ENCODE results near the gene SAMD11. TPM values are rescaled to one million over a fixed set of nuclear protein-coding genes. Genes with fewer than 3 reads are reported as not detected.
A peak's percentile ranks its signal among the peaks of the same experiment; 100 is the strongest.
"Not testable (repeated sequence)": the region's sequence is repeated elsewhere in the genome, so short reads cannot be mapped to it uniquely, and the experiment has no call there.

The SAMD11 gene
- total RNA-seq, 2 donors from 2014 or later = 5.1 to 7.5 TPM

DNA sequence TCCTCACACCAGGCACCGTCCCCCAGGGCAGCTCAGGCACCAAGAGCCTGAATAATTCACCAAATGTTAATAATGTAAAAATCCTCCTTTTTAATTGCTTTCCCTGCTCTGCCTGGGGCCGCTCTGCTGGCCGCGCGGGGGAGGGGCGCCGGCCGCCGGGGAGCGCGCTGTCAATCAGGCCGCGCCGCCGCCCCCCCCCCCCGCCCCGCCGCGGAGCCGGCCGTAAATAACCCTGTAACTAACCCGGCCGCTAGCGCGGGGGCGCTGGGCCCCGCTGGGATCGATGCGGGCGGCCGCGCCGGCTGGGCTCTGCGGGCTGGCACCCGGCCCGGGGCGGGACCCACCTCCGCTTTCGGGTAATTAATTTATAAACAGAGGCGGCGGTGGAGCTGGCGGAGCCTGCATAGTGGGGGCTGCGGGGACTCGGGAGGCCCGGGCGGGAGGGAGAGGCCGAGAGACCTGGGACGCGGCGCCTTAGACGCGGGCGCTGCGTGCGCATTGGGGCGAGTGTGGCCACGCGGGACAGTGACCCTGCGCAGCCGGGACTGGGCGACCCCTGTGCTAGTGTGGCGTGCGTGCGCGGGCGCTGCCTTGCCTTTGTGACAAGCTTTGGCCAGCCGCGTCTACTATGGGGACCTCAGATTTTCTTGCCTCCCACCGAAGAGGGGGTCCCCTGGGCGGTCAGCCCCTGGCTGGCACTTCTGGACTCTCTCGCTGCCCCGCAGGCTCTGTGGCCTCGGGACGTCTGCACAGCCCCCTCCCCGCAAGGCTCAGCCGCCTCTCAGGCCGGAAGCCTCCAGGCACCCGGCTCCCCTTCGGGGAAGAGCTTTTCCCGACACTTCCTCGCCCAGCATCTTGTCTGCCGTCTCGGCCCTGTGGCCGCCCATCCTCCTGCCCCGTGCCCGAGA, 16.6 kb downstream of the SAMD11 start:
- intact Hi-C loops (cut with DNase I) = no loop called here
- peak; percentile 76 for DNase-seq
- peak; percentile 14 to 53 for ATAC-seq

DNA sequence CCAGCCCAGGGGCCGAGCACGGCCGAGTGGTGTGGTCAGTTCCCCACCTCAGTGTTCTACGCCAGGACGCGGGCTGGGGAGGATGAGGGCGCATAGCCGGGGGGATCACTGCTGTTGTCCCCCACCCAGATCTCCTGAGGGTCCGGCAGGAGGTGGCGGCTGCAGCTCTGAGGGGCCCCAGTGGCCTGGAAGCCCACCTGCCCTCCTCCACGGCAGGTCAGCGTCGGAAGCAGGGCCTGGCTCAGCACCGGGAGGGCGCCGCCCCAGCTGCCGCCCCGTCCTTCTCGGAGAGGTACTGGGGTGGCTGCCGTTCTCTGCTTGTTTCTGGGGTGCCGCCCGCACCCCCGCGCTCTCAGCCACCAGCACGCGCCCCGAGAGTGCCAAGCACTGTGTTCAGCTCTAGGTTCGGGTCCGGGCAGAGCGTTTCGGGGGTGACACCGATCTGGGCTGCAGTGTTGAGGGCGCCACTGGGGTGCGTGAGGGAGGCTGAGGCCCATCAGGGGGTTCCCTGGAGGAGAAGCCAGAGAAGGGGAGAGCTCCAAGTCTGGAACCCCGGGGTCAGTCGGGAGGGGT, 17.4 kb downstream of the SAMD11 start:
- DNase-seq = no peak
- intact Hi-C loops (cut with DNase I) = no loop called here
- no peak for ATAC-seq

DNA sequence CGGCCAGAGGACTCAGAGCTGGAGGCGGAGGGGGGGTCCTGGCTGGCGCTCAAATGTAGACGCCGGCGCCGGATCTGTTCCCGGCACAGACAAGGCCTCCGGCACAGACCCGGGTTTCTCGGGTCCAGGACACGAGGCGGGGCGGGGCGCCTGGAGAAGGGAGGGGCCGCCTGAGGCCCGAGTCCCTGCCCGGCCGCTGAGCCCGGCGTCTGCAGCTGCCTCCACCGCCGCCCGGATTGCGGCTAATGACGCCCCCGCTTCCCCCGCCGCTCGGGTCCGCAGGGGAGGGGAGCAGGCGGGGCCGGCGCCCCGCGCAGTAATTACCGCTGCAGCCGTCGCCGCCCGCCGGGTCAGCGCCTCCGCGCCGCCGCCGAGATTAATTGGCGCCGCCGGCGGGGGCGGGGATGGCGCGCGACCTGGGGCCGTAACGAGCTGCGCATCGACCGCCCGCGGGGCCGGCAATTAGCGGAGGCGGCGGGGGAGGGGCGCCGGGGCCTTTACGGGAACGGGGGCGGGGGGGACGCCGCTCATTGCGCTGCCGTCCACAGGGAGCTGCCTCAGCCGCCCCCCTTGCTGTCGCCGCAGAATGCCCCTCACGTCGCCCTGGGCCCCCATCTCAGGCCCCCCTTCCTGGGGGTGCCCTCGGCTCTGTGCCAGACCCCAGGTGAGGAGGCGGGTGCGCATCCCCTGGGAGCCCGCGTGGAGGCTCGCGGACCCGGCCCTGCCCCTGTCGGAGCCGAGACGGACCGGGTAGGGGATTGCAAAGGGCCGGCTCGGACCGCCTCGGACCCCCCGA, 18.1 kb downstream of the SAMD11 start:
- intact Hi-C loops (cut with DNase I) = no loop called here
- DNase-seq (peak; percentile 85), ATAC-seq (peak; percentile 38 to 50)

DNA sequence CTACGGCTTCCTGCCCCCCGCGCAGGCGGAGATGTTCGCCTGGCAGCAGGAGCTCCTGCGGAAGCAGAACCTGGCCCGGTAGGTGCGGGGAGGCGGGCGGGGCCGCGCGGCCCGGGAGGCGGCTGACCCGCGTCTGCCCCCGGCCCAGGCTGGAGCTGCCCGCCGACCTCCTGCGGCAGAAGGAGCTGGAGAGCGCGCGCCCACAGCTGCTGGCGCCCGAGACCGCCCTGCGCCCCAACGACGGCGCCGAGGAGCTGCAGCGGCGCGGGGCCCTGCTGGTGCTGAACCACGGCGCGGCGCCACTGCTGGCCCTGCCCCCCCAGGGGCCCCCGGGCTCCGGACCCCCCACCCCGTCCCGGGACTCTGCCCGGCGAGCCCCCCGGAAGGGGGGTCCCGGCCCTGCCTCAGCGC, 18.7 kb downstream of the SAMD11 start:
- no peak for DNase-seq
- intact Hi-C loops (cut with DNase I) = no loop called here

DNA sequence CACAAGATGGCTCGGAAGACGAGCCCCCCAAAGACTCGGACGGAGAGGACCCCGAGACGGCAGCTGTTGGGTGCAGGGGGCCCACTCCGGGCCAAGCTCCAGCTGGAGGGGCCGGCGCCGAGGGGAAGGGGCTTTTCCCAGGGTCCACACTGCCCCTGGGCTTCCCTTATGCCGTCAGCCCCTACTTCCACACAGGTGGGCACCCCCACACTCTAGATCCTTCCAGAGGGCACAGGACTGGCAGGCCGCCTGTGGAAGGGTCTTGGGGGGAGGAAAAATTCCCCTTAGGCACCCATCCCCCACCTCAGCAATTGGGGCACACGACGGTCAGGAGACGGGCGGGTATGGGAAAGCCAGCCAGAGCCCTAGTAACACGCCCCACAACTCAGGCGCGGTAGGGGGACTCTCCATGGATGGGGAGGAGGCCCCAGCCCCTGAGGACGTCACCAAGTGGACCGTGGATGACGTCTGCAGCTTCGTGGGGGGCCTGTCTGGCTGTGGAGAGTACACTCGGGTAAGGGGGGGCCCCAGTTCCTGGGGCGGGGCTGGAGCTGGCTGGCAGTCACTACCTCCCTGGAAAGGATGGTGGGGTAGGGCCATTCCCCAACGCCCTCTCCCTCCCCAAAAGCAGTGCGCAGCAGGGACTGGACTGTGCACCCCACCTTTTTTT, 19.3 kb downstream of the SAMD11 start:
- DNase-seq (peak; percentile 79), ATAC-seq (peak; percentile 3 to 12)
- intact Hi-C loops (cut with DNase I) = no loop called here

More for the DNA sequence above, 18.7 kb downstream of the SAMD11 start:
- ATAC-seq = no peak

DNA sequence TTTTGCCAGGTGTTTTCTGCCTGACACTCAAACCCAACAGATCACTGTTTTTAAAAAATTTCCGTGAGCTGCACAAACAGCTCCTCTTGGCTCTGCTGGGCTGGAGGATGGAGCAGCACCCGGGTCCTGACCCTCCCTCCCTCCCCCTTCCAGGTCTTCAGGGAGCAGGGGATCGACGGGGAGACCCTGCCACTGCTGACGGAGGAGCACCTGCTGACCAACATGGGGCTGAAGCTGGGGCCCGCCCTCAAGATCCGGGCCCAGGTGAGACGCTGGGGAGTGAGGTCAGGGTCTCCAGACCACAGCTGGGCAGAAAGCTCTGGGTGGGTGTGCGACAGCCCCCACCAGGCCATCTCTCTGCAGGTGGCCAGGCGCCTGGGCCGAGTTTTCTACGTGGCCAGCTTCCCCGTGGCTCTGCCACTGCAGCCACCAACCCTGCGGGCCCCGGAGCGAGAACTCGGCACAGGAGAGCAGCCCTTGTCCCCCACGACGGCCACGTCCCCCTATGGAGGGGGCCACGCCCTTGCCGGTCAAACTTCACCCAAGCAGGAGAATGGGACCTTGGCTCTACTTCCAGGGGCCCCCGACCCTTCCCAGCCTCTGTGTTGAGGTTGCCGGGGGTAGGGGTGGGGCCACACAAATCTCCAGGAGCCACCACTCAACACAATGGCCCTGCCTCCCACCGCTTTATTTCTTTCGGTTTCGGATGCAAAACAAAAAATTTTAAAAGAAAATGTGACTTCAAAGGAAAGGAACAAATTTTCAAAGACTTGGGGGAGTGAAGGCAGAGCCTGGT, 20.0 kb downstream of the SAMD11 start:
- intact Hi-C loops (cut with DNase I) = no loop called here
- ATAC-seq (no peak), DNase-seq (no peak)

DNA sequence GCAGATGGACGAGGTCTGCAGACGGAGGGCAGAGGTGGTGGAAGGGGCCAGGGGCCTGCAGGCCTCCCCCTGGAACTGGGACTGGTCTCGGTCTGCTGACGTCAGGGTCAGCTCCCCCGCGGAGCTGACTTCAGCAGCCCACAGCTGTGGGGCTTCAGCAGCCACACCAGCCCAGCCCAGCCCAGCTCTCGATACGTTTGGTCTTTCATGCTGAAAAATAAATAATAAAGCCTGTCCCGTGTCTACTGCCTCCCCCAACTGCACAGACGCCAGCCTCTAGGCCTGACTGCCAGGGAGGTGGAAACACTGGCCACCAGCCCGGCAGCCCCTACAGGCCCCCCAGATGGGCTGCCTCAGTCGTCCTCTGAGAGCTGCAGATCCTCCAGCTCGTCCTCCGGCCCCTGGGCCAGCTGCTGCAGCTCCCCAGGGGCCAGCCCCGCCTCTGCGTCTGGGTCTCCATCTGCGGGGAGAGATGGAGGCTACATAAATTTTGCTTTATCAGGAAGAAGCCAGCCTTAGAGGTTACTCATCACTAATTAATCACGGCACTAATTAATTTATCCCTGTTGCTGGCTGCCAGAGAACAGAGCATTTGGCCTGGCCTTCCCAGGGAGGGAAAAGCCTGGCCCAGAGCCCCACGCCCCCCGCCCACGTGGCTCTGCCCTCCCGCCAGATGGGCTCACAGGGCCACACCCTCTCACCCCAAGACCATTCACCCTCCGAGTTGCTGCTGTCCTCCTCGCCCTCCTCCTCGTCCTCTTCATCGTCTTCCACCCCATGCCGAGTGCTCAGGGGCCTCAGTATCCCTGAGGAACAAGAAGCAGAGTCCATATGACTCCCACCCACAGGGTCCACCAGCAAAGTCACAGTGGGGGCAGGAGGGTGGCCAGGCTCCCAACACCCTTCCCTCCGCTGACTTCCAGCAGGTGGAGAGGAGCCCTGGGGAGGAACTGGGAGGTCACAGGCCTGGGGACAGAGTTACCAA, 20.9 kb downstream of the SAMD11 start:
- intact Hi-C loops (cut with DNase I) = no loop called here
- DNase-seq (peak; percentile 70), ATAC-seq (peak; percentile 19 to 25)

DNA sequence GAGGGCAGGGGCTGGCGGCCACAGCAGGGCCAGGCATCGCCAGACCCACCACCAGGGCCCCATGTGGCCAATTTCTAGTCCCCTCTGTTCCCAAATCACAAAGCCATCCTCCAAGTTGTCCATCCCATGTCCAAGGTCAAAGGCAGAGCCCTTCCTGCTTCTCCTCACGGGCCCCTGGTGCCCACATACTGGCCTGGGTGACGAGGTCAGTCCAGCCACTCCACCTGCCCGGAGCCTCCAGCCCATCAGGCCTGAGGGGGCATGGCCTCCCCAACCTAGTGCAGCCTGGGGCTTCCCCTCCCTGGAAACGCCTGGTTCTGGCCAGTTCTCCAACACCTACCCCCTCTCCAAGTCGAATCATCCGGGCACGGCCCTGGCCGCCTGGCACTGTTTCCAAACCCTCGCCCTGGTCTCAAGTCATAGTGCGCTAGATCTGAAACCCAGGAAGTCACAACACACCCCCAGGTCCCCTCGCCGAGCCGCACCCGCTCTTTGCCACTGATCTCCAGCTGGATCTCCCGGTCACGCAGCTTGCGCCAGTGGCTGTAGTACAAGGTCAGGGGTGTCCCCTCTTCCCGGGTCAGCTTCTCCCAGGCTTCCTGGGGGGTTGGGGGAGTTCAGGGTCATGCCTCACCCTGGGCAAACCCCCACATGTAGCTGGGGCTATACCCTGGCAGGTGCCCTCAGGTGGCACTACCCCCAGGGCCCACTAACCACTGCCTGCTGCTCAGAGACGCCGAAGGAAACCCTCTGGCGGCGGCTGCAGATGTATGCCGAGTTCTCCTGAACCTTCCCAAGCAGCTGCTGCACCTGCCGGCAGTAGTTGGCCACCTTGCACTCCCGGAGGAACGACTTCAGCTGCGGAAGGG, 22.2 kb downstream of the SAMD11 start:
- ATAC-seq (no peak), DNase-seq (no peak)
- intact Hi-C loops (cut with DNase I) = no loop called here

DNA sequence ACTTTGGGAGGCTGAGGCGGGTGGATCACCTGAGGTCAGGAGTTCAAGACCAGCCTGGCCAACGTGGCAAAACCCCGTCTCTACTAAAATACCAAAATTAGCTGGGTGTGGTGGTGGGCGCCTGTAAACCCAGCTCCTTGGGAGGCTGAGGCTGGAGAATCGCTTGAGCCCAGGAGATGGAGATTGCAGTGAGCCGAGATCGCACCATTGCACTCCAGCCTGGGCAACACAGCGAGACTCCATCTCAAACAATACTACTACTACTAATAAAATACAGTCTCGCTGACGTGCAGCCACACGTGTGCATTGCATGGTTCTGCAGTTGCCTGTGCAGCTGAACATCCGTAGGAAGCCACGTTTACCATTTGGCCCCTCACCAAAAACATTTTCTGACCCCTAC, 23.1 kb downstream of the SAMD11 start:
- intact Hi-C loops (cut with DNase I); ATAC-seq; DNase-seq: not testable (repeated sequence)

DNA sequence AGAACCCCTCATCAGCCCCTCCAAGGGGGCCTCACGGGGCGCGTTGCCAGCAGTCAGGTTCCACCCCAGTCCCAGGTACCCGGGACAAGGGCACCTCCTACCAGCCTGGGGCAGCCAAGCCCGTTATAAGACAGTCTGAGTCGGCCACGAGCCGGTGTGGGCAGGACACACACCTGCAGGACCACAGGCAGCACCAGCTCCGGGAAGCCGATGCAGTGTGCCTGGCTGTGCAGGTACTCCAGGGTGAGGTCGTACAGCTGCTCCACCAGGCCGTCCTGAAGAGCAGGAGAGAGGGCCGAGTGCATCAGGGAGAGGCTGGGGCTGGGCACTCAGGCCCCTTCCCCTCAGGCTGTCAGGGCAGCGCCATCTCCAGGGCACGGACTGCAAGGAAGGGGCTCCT, 24.2 kb downstream of the SAMD11 start:
- DNase-seq (no peak), ATAC-seq (no peak)
- intact Hi-C loops (cut with DNase I) = no loop called here

DNA sequence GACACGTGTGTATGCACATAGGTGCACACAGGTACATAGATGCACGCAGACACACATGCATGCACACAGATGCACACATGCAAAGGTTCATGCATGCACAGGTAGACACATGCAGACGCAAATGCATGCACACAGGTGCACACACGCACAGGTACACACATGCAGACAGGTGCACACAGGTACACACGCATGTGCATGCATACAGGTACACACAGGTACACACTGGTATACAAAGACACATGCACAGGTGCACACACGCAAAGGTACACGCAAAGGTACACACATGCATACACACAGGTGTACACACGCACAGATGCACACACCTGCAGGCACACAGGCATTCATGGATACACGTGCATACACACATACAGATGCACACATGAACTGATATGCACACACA, 26.5 kb downstream of the SAMD11 start:
- ATAC-seq = no peak
- DNase-seq = no peak
- intact Hi-C loops (cut with DNase I) = no loop called here

DNA sequence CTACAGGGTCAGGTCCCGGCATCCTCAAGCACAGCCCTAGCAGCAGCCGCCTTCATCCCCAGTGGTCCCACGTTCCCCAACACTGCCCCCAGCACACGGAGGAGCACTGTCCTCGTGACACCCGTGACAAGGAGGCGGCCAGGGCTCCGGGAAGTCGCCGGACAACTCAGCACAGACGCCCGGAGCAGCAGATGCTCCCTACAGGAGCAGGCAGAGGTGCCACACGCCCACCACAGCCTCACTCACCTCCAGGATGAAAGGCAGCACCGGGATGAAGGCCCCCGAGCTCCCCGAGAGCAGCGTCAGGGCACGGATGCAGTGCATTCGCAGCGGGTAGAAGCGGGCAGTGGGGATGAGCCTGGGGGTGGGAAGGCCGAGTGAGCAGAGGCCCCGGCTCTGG, 27.2 kb downstream of the SAMD11 start:
- intact Hi-C loops (cut with DNase I) = no loop called here
- DNase-seq (no peak), ATAC-seq (no peak)

DNA sequence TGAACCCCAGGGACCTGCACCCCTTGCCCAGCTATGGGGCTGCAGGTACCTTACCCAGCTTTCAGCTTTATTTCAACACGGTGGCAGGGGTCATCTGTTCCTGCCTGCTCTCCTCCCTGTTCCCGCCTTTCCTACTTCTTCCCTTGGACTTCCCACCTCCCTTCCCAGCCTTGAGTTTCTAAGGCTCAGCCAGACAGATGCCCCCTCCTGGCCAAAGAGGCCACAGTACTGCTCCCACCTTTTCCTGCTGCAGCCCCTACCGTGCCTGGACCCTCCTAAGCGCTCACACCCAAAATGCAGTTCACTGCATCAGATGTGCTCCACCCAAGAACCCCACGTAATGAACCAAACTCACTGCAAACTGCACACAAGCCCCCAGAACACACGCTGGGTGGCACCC, 27.6 kb downstream of the SAMD11 start:
- DNase-seq = no peak
- intact Hi-C loops (cut with DNase I) = no loop called here
- no peak for ATAC-seq

DNA sequence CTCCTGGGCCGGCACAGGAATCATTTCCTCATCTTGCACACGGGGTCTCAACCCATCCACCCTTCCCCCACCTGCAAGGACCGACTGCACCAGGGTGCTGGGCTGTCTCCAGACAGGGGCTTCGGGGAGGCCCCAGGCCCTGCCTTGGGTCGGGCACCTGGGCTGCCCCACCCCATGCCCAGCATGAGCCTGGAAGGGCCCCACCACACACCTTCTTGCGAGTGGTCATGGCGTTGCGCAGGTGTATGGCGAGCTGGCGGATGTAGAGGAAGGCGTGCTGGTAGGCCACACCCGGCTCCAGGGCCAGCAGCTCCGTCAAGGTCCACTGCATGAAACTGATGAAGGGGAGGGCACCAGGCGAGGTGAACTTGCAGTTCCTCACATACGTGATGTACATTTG, 28.5 kb downstream of the SAMD11 start:
- DNase-seq (no peak), ATAC-seq (no peak)
- intact Hi-C loops (cut with DNase I) = no loop called here

DNA sequence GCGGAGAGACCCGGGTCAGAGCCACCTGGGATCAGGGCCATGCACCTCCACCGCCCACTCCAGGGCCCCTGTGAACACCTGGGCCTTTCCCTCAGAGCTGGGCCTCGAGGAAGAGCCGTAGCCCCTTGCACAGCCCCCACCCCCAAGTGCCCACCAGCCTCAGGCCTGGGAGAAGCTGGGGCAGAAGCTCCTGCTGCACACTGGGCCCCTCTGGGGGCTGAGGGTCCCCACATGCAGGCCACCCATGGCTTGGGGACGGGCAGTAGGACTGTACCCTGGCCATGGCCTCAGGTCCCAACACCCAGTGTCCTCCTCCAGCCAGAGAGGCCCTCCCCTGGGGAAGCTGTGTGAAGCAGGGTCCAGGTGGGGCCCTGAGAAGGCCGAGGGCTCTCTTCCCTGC, 28.9 kb downstream of the SAMD11 start:
- no peak for ATAC-seq
- intact Hi-C loops (cut with DNase I) = no loop called here
- no peak for DNase-seq

DNA sequence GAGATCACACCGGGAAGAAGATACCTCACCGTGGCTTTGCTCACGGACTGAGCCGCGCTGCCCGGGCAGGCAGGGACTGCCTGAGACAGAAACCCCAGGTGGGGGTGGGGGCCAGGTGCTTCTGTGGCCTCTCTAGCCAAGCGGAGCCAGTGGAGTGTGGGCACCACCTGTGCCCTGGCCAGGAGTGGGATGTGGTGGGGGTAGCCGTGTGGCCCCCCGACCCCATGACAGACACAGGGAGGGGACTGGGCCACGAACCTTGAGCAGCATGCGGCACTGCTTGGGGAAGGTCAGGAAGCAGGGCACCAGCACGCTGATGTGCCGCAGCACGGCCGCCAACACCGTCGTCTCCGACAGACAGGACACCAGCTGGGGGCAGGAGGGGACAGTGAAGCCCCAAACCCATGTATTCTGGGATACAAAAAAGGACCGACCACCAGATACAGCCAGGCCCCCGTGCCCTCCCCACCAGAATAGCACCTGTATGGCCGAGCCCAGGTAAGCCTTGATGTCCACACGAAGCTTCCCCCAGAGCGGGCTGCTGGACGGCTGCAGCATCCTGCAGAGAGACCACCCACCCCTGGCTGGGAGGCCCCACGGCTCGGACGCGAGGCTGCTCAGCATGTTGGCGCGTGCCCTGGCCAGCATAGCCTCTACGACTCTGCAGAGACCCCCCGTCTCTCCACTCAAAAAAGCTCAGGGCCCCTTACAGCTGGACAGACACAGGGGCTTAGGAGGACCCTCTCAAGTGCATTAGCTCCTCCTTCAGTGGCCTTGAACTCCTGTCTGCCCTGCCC, 30.0 kb downstream of the SAMD11 start:
- intact Hi-C loops (cut with DNase I) = no loop called here
- ATAC-seq = no peak
- no peak for DNase-seq
